AG04449 (cell line): ENCODE data around the gene FBXO42.
A peak's percentile ranks its signal among the peaks of the same experiment; 100 is the strongest.
"Not testable (repeated sequence)": the region's sequence is repeated elsewhere in the genome, so short reads cannot be mapped to it uniquely, and the experiment has no call there.

Experiments
- CTCF ChIA-PET: fragments of 350-600 bp; formaldehyde crosslinking; extraction: SDS; loops from one replicate; lab custom pipeline; 2021; ENCODE audit warnings: antibody characterized with exemption; lab: Yijun Ruan, JAX
- POLR2A ChIA-PET: fragments of 400-600, 350-600 bp; formaldehyde crosslinking; extraction: SDS; loops from one replicate; lab custom pipeline; 2020; ENCODE audit warnings: antibody characterized with exemption, inconsistent platforms; lab: Yijun Ruan, JAX
- DNase-seq: peaks from one replicate; pipeline ENCODE4 v3.0.0-alpha.2; 2010; ENCODE audit warnings: low read depth, low spot score
- H3K4me3 ChIP-seq: 2 replicates; pipeline ENCODE4 v1.5.1; 2011; ENCODE audit warnings: low read depth, mild to moderate bottlenecking, control low read depth, low read length
- TF ChIP-seq, protein P1 (sequence below): IDR thresholded peaks from one replicate; pipeline ENCODE4 v1.5.1; 2011; ENCODE audit warnings: mild to moderate bottlenecking, moderate library complexity, low read length, control low read depth, inconsistent platforms; ENCODE audit not compliant: insufficient read depth; ENCODE audit errors: missing control alignments

FBXO42 gene

GRCh38 chr1:16351456-16351993 lies 755 bp downstream of the FBXO42 start:
- no peak for DNase-seq
- TF ChIP-seq, protein P1, sequence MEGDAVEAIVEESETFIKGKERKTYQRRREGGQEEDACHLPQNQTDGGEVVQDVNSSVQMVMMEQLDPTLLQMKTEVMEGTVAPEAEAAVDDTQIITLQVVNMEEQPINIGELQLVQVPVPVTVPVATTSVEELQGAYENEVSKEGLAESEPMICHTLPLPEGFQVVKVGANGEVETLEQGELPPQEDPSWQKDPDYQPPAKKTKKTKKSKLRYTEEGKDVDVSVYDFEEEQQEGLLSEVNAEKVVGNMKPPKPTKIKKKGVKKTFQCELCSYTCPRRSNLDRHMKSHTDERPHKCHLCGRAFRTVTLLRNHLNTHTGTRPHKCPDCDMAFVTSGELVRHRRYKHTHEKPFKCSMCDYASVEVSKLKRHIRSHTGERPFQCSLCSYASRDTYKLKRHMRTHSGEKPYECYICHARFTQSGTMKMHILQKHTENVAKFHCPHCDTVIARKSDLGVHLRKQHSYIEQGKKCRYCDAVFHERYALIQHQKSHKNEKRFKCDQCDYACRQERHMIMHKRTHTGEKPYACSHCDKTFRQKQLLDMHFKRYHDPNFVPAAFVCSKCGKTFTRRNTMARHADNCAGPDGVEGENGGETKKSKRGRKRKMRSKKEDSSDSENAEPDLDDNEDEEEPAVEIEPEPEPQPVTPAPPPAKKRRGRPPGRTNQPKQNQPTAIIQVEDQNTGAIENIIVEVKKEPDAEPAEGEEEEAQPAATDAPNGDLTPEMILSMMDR, result no peak
- peak overlapping the region; percentile 80 for H3K4me3 ChIP-seq
- ChIA-PET POLR2A (interaction anchor here (0.9 to 1.2 kb wide), 3 partner anchors 10 to 17 kb away, joined by 4 to 6 read pairs (median 5); no protein-coding TSS in a partner anchor), CTCF (interaction anchor here (0.5 to 5.6 kb wide), 19 partner anchors 8 to 269 kb away, joined by 3 to 119 read pairs (median 4); partner anchors contain the start of gene NECAP2)

DNA sequence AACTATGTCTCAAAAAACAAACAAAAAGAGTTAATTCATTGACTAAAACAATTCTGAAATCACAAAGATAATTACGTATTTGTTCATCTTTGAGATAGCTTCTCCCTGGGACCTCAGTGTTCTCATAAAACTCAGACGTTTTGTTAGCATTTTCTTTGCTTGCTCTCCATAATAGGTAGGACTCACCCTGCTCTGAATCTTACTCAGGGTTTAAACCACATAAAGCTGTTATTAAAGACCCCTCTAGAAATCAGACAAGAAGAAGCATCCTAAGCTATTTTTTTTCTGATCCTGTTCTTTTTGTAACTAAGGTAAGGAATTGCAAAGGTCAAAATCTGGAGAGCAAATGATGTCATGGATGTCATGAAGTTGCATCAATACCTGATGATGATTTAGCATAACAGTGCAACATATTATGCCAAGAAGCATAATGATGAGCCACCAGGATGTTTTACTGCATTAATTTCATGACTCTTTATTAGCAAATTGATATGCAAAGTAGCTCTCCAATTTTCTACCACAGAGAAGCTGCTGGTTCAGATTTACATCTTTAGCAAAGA lies 2.4 kb downstream of the FBXO42 start:
- ChIA-PET CTCF (interaction anchor here (0.6 to 1.3 kb wide), 4 partner anchors 8 to 271 kb away, joined by 3 to 5 read pairs (median 4); no protein-coding TSS in a partner anchor), POLR2A (no interaction called here)
- no peak overlapping the region for H3K4me3 ChIP-seq
- TF ChIP-seq, protein P1, result no peak
- no peak for DNase-seq

DNA sequence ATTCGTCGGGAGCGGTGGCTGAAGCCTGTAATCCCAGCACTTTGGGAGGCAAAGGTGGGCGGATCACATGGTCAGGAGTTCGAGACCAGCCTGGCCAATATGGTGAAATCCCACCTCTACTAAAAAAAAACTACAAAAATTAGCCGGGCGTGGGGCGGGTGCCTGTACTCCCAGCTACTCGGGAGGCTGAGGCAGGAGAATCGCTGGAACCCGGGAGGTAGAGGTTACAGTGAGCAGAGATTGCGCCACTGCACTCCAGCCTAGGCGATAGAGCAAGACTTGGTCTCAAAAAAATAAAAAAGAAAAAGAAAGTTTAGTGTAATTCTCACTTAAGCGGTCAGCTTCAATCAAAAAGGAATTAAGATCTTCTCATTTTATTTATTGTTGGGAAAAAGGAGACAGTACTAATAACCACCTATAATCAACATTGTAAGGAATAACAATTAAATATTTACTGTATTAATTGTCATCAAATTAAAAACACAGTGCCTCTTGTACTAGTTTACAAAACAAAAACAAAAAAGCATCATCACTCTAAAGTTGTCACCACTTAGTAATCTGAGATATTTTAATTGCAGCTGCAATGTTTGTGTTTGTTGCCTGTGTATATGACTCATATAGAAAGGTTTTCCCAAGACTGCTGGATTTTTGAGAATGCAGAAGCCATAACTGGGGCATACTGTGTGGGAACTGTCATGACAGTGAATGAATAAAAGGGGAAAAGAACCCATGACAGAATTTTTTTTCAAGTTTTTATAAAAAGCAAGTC lies 3.7 kb downstream of the FBXO42 start:
- POLR2A ChIA-PET, result interaction anchor here (0.5 kb wide), 2 partner anchors 69 to 115 kb away, joined by 3 read pairs; no protein-coding TSS in a partner anchor

DNA sequence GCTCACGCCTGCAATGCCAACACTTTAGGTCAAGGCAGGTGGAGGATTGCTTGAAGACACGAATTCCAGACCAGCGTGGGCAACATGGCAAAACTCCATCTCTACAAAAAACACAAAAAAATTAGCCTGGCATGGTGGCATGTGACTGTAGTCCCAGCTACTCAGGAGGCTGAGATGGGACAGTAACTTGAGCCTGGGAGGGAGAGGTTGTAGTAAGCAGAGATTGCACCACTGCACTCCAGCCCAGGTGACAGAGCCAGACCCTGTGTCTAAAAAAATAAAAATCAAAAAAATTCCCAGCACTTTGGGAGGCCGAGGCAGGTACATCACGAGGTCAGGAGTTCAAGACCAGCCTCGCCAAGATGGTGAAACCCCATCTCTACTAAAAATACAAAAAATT lies 9.0 kb downstream of the FBXO42 start:
- CTCF ChIA-PET, result interaction anchor here (1.9 kb wide), 1 partner anchor 9 kb away, joined by 7 read pairs; the partner anchor contains the start of gene FBXO42
- POLR2A ChIA-PET, H3K4me3 ChIP-seq, DNase-seq: not testable (repeated sequence)

More for the DNA sequence above, 3.7 kb downstream of the FBXO42 start:
- TF ChIP-seq, protein P1, result no peak
- no peak for DNase-seq
- no peak overlapping the region for H3K4me3 ChIP-seq
- CTCF ChIA-PET, result interaction anchor here (0.7 to 2.1 kb wide), 6 partner anchors 10 to 268 kb away, joined by 3 to 9 read pairs (median 3); partner anchors contain the start of gene NECAP2

- H3K4me3 ChIP-seq, result no peak overlapping the region
- DNase-seq, result no peak
- CTCF ChIA-PET, result interaction anchor here (0.8 to 1.9 kb wide), 2 partner anchors 10 kb away, joined by 3 to 7 read pairs; partner anchors contain the start of gene FBXO42
- POLR2A ChIA-PET, result no interaction called here
- TF ChIP-seq, protein P1, result no peak
Observed at GRCh38 chr1:16342331-16343062, 9.8 kb downstream of the FBXO42 start.

- CTCF ChIA-PET, result no interaction called here
Observed at GRCh38 chr1:16340673-16341072, 11.6 kb downstream of the FBXO42 start.

More at GRCh38 chr1:16340673-16341072, 11.6 kb downstream of the FBXO42 start:
- TF ChIP-seq, protein P1, result no peak
- no peak overlapping the region for H3K4me3 ChIP-seq
- no peak for DNase-seq
- POLR2A ChIA-PET, result no interaction called here
